Ovary (tissue), 9 donors: ENCODE results near the gene DMRT3. TPM values are rescaled to one million over a fixed set of nuclear protein-coding genes. Genes with fewer than 3 reads are reported as not detected.

Experiments
- DNase-seq, 5 donors: peaks; one replicate each; pipeline ENCODE4 v3.0.0-alpha.2; 2019 to 2020
- H3K27ac ChIP-seq, 2 donors: fragments of 200-600 bp; one replicate each; pipeline versions ENCODE4 v1.5.1 to v1.8.0; 2019 to 2022
- H3K27me3 ChIP-seq: fragments of 200-600 bp; one replicate; pipeline ENCODE4 v1.8.0; 2022
- H3K36me3 ChIP-seq: fragments of 200-600 bp; sonication (generic); one replicate; pipeline ENCODE4 v1.5.1; 2019
- H3K4me1 ChIP-seq: one replicate; pipeline ENCODE4 v1.8.1; 2013; ENCODE audit warnings: mild to moderate bottlenecking, moderate library complexity; ENCODE audit not compliant: insufficient read depth
- H3K4me3 ChIP-seq: fragments of 200-600 bp; sonication (generic); one replicate; pipeline ENCODE4 v1.5.1; 2017
- H3K9me3 ChIP-seq, 2 donors: fragments of 200-600 bp in 1 of 2; sonication (generic) in 1 of 2; one replicate each; pipeline versions ENCODE4 v1.5.1 to v1.8.1; 2013 to 2019; ENCODE audit warnings: mild to moderate bottlenecking in 1 of 2, moderate library complexity in 1 of 2
- EP300 ChIP-seq: sonication (generic); formaldehyde crosslinking; IDR thresholded peaks from one replicate; pipeline ENCODE4 v1.6.1; 2017; ENCODE audit warnings: antibody characterized with exemption
- POLR2A ChIP-seq: fragments of 450-650 bp; IDR thresholded peaks from one replicate; pipeline ENCODE4 v1.6.1; 2017; ENCODE audit warnings: antibody characterized with exemption, mild to moderate bottlenecking, moderate library complexity
- WGBS, 3 donors: extraction: QIAGEN DNeasy Blood & Tissue Kit in 1 of 3; methylation state at CpG; one replicate each; pipeline versions ENCODE4 v1.1.5 to v1.1.7; 2013 to 2017; 5-methylcytosine and 5-hydroxymethylcytosine counted together
- intact Hi-C, 4 donors: fragments of 100-400 bp; cut with DNase I; formaldehyde crosslinking; loops; one replicate each; pipeline versions ENCODE4 v1.11.0 to v1.15.1; 2022 to 2023
- polyA plus RNA-seq, 2 donors: library from polyadenylated mRNA; stranded (reverse); fragments of 200-250 nt in 1 of 2; fragments of 350-450 nt in 1 of 2; fragmentation: Illumina TruSeq in 1 of 2; extraction: RNeasy Lipid Tissue Mini Kit (QIAGEN cat#74804) in 1 of 2; gene quantifications; one replicate each; pipeline ENCODE4 v1.2.3, GENCODE V29; 2013 to 2014
- total RNA-seq, 7 donors: library from RNA; depleted of rRNA in 2 of 7; stranded (reverse); fragments of >200 nt in 2 of 7; fragmentation: NEBNext Ultra II Directional in 3 of 7; extraction: Animal tissue kit (Norgen Biotek cat#: 25700) in 3 of 7; gene quantifications; one replicate each; pipeline versions ENCODE4 v1.1.0 to v1.2.4, GENCODE V29; 2016 to 2023
- TF ChIP-seq, protein P1 (sequence below), 3 donors: fragments of 450-650 bp in 2 of 3; fragments of 200-600 bp in 1 of 3; IDR thresholded peaks; one replicate each; pipeline versions ENCODE4 v1.5.1 to v1.8.0; 2016 to 2022; ENCODE audit warnings: antibody characterized with exemption in 3 of 3, mild to moderate bottlenecking in 1 of 3
- donor health status: DM: no; HTN: no; CAD: no; lungs with moderate emphysema.
- donor health status: DM: no; HTN: no; CAD: no.
- donor health status: Bipolar disorder and iron deficiency.
- donor health status: DM: yes; HTN: yes; CAD: no.
- donor health status: DM: no; HTN: no; CAD: no.
- donor health status: DM: yes; HTN: yes; CAD: no.

The DMRT3 gene
- total and polyA plus RNA-seq, 9 donors: 0.17 TPM; not detected in 8

DNA sequence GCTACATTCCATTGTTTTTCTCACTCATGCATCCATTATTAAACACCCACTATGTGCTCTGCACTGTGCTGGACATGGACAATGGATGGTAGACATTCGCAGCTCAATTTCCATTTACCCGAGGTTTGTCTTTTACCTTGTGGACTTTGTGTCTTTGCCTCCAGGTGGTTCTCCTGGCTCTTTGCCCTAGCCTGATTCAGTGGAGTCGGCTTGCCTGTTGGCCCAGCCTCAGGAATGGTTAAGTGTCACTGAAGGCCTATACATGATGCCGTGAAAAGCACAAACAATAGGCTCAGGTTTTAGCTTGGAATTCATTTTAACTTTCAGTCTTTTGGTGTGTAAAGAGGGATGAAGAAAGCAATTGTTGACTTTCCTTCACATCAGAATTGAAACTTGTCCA, 16.5 kb upstream of the DMRT3 start:
- H3K9me3 ChIP-seq: no peaks in the 10 kb centered on the region
- DNase-seq: no peak
- no peak for TF ChIP-seq POLR2A
- TF ChIP-seq, protein P1, sequence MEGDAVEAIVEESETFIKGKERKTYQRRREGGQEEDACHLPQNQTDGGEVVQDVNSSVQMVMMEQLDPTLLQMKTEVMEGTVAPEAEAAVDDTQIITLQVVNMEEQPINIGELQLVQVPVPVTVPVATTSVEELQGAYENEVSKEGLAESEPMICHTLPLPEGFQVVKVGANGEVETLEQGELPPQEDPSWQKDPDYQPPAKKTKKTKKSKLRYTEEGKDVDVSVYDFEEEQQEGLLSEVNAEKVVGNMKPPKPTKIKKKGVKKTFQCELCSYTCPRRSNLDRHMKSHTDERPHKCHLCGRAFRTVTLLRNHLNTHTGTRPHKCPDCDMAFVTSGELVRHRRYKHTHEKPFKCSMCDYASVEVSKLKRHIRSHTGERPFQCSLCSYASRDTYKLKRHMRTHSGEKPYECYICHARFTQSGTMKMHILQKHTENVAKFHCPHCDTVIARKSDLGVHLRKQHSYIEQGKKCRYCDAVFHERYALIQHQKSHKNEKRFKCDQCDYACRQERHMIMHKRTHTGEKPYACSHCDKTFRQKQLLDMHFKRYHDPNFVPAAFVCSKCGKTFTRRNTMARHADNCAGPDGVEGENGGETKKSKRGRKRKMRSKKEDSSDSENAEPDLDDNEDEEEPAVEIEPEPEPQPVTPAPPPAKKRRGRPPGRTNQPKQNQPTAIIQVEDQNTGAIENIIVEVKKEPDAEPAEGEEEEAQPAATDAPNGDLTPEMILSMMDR (IDR thresholded peaks at IDR 0.05): no peak
- no peak for TF ChIP-seq EP300
- no peak overlapping the region for H3K27ac ChIP-seq
- no peak overlapping the region for H3K4me3 ChIP-seq
- intact Hi-C loops: loop anchor here in 1 of 4 donors (10.0 kb wide), 1 partner anchor 55 kb away; no protein-coding TSS in a partner anchor
- WGBS, 3 donors: 63 to 80% (median 66%) methylated on average over 4 of the region's 4 CpGs
- H3K4me1 ChIP-seq: no peaks in the 10 kb centered on the region
- no peaks in the 10 kb centered on the region for H3K36me3 ChIP-seq
- no peaks in the 10 kb centered on the region for H3K27me3 ChIP-seq

DNA sequence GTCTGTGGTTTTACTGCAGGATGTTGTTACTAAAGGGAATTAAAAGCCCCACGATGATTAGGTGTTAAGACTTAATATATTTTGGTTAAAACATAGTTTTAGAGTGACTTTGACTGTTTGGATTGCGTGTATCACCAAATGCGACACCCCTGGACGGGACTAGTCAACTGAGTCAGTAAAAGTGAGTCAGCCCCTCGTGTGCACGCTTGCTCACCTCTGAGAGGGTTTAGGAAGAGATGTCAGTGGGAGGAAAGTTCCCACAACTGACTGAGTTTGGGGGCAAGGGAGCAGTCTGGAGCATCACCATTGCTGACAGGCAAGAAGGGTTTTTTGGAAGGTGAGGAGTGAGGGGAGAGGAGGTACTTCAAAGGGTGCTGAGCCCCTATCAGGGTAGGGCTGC, 14.4 kb upstream of the DMRT3 start:
- WGBS, 3 donors: 69 to 74% (median 70%) methylated on average over 6 of the region's 6 CpGs
- TF ChIP-seq POLR2A: no peak
- TF ChIP-seq EP300: no peak
- TF ChIP-seq, protein P1 (IDR thresholded peaks at IDR 0.05): no peak
- Histone ChIP-seq H3K9me3 (no peaks in the 10 kb centered on the region), H3K4me3 (no peak overlapping the region), H3K36me3 (no peaks in the 10 kb centered on the region), H3K27me3 (no peaks in the 10 kb centered on the region), H3K27ac (no peak overlapping the region), H3K4me1 (no peaks in the 10 kb centered on the region)
- intact Hi-C loops: loop anchor here in 1 of 4 donors (10.0 kb wide), 1 partner anchor 57 kb away; no protein-coding TSS in a partner anchor
- DNase-seq: no peak

DNA sequence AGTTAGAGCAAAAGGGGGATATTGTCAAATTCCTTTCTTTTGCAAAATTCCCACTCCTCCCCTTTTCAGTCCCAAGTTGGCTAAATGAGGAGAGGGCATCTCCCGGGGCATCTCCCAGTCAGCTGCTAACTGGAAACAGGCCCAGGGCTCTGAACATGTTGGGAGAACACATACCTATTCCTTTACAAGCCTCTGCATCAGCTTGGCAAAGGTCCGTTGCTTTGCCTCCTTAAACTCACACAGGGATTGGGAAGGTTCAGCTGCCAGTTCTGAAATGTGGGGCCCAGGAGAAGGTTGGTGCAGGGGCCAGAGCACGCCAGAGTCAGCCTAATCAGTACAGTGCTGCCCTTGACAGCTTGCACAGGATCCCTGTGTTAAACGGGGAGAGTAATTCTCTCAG, 11.0 kb upstream of the DMRT3 start:
- intact Hi-C loops: loop anchor here in 1 of 4 donors (10.0 kb wide), 1 partner anchor 61 kb away; no protein-coding TSS in a partner anchor
- no peaks in the 10 kb centered on the region for H3K27me3 ChIP-seq

DNA sequence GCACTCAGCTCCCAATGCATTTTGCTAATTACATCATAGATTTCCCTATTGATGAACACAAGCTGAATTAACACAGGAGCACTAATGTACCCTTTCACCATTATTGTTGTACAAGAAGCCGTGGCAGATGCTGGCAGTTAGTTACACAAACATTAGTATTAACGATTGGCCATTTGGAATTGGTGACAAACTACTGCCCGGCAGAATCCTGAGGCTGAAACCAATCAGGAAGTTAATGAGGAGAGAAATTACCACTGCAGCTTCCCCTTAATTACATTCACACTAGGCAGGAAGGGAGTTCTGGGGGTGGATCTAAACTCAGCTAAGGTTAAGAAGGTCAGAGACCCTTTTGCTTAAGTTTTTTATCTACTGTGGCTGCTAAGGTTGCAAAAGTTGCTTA, 9.6 kb upstream of the DMRT3 start:
- peaks cover under 1% of the 10 kb centered on the region for H3K27me3 ChIP-seq
- no peak overlapping the region for H3K27ac ChIP-seq
- intact Hi-C loops: loop anchor here in 1 of 4 donors (10.0 kb wide), 1 partner anchor 62 kb away; no protein-coding TSS in a partner anchor
- H3K9me3 ChIP-seq: no peaks in the 10 kb centered on the region
- peaks cover 4% of the 10 kb centered on the region for H3K4me1 ChIP-seq
- no peaks in the 10 kb centered on the region for H3K36me3 ChIP-seq
- no peak for DNase-seq
- TF ChIP-seq, protein P1 (IDR thresholded peaks at IDR 0.05): no peak
- TF ChIP-seq POLR2A (no peak), EP300 (no peak)
- no peak overlapping the region for H3K4me3 ChIP-seq
- WGBS, 3 donors: 47 to 56% (median 49%) methylated on average over 3 of the region's 3 CpGs

More for the DNA sequence above, 11.0 kb upstream of the DMRT3 start:
- Histone ChIP-seq H3K4me1 (peaks cover under 1% of the 10 kb centered on the region), H3K36me3 (no peaks in the 10 kb centered on the region), H3K27ac (no peak overlapping the region), H3K9me3 (no peaks in the 10 kb centered on the region), H3K4me3 (no peak overlapping the region)
- TF ChIP-seq EP300 (no peak), POLR2A (no peak)
- TF ChIP-seq, protein P1 (IDR thresholded peaks at IDR 0.05): no peak
- no peak for DNase-seq
- WGBS, 3 donors: 30 to 42% (median 35%) methylated on average over 4 of the region's 4 CpGs
